Measurements from ENCODE around the gene TRAPPC3.

TRAPPC3 gene

GRCh38 chr1:36136535-36136934 lies 12.8 kb downstream of the TRAPPC3 start (continued):
- TF ChIP-seq PRDM6 (tag by site-specific recombination; IDR thresholded peaks at IDR 0.05) (no peak), ZNF521 (tag by site-specific recombination; IDR thresholded peaks at IDR 0.05) (no peak), HOXA7 (CRISPR knock-in tag; IDR thresholded peaks at IDR 0.05; ENCODE audit: borderline replicate concordance) (no peak), ZFP69B (tag by site-specific recombination; IDR thresholded peaks at IDR 0.05) (no peak), ZNF148 (tag by site-specific recombination; IDR thresholded peaks at IDR 0.05; ENCODE audit: borderline replicate concordance) (no peak)

GRCh38 chr1:36135796-36136195 lies 13.5 kb downstream of the TRAPPC3 start:
- H3K27ac ChIP-seq (ENCODE audit: extremely low read depth, low read depth, low read length), result no peak overlapping the region
- H3K9me3 ChIP-seq (ENCODE audit: control insufficient read depth, insufficient read depth, low read depth, low read length), result no peaks in the 10 kb centered on the region
- H3K4me3 ChIP-seq (ENCODE audit: low read depth, low read length), result no peak overlapping the region
- H3K4me1 ChIP-seq (ENCODE audit: control insufficient read depth, insufficient read depth, low read length), result no peaks in the 10 kb centered on the region
- ChIA-PET CTCF (interaction anchor here (0.9 to 7.2 kb wide), 10 partner anchors 9 to 286 kb away, joined by 3 to 156 read pairs (median 6); partner anchors contain the start of gene TRAPPC3), POLR2A (interaction anchor here (0.8 to 1.4 kb wide), 2 partner anchors 11 to 13 kb away, joined by 3 read pairs; no protein-coding TSS in a partner anchor)
- no peak for TF ChIP-seq FEZF1 (tag by site-specific recombination; IDR thresholded peaks at IDR 0.05)
- no peak for TF ChIP-seq ZBTB48 (tag by site-specific recombination; IDR thresholded peaks at IDR 0.05)
- H3K36me3 ChIP-seq (ENCODE audit: control insufficient read depth in 2 of 2, insufficient read depth in 1 of 2, low read length in 2 of 2), result peaks cover 0 to 46% of the 10 kb centered on the region in 2 experiments; a peak in 2 of 3 replicates

- Histone ChIP-seq H3K4me1 (ENCODE audit: control insufficient read depth, insufficient read depth, low read length) (no peaks in the 10 kb centered on the region), H3K36me3 (ENCODE audit: control insufficient read depth in 2 of 2, insufficient read depth in 1 of 2, low read length in 2 of 2) (peaks cover 0 to 43% of the 10 kb centered on the region in 2 experiments; a peak in 2 of 3 replicates), H3K27ac (ENCODE audit: extremely low read depth, low read depth, low read length) (no peak overlapping the region), H3K4me3 (ENCODE audit: low read depth, low read length) (no peak overlapping the region), H3K9me3 (ENCODE audit: control insufficient read depth, insufficient read depth, low read depth, low read length) (no peaks in the 10 kb centered on the region)
- TF ChIP-seq SETDB1 (IDR thresholded peaks at IDR 0.05; ENCODE audit: insufficient read length, low read length) (no peak), ELK4 (IDR thresholded peaks at IDR 0.05; ENCODE audit: borderline replicate concordance, low read depth, low read length) (no peak), ZNF596 (tag by site-specific recombination; IDR thresholded peaks at IDR 0.05) (no peak), ZNF701 (tag by site-specific recombination; IDR thresholded peaks at IDR 0.05) (no peak), ZNF112 (tag by site-specific recombination; IDR thresholded peaks at IDR 0.05) (no peak), ZNF521 (tag by site-specific recombination; IDR thresholded peaks at IDR 0.05) (no peak), ZFP41 (tag by site-specific recombination; IDR thresholded peaks at IDR 0.05; ENCODE audit: borderline replicate concordance) (no peak), MEIS1 (CRISPR knock-in tag; IDR thresholded peaks at IDR 0.05; ENCODE audit: borderline replicate concordance) (no peak), ZNF266 (tag by site-specific recombination; IDR thresholded peaks at IDR 0.05; ENCODE audit: low read depth) (no peak), PRDM2 (tag by site-specific recombination; IDR thresholded peaks at IDR 0.05; ENCODE audit: borderline replicate concordance) (no peak), ZNF221 (tag by site-specific recombination; IDR thresholded peaks at IDR 0.05; ENCODE audit: borderline replicate concordance) (no peak), ZNF544 (tag by site-specific recombination; IDR thresholded peaks at IDR 0.05) (no peak), ZNF704 (tag by site-specific recombination; IDR thresholded peaks at IDR 0.05) (no peak)
- CTCF ChIA-PET, result interaction anchor here (0.6 to 7.2 kb wide), 24 partner anchors 10 to 273 kb away, joined by 3 to 156 read pairs (median 4); partner anchors contain the start of gene TRAPPC3
- POLR2A ChIA-PET, result interaction anchor here (0.8 to 1.3 kb wide), 4 partner anchors 10 to 38 kb away, joined by 3 to 7 read pairs (median 4); no protein-coding TSS in a partner anchor
Measured at GRCh38 chr1:36135330-36135667, 14.0 kb downstream of the TRAPPC3 start.
